Measurements from ENCODE around the gene TTC39A.

- TF ChIP-seq, protein P1, sequence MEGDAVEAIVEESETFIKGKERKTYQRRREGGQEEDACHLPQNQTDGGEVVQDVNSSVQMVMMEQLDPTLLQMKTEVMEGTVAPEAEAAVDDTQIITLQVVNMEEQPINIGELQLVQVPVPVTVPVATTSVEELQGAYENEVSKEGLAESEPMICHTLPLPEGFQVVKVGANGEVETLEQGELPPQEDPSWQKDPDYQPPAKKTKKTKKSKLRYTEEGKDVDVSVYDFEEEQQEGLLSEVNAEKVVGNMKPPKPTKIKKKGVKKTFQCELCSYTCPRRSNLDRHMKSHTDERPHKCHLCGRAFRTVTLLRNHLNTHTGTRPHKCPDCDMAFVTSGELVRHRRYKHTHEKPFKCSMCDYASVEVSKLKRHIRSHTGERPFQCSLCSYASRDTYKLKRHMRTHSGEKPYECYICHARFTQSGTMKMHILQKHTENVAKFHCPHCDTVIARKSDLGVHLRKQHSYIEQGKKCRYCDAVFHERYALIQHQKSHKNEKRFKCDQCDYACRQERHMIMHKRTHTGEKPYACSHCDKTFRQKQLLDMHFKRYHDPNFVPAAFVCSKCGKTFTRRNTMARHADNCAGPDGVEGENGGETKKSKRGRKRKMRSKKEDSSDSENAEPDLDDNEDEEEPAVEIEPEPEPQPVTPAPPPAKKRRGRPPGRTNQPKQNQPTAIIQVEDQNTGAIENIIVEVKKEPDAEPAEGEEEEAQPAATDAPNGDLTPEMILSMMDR (IDR thresholded peaks at IDR 0.05) = no peak
- TF ChIP-seq ZFX (IDR thresholded peaks at IDR 0.05; ENCODE audit: borderline replicate concordance) = no peak
Measured at GRCh38 chr1:51325391-51325790, 5.0 kb downstream of the TTC39A start.
